Skeletal muscle satellite cell (primary cell): Measurements from ENCODE around the gene WWC1.
"Not testable (repeated sequence)": the region's sequence is repeated elsewhere in the genome, so short reads cannot be mapped to it uniquely, and the experiment has no call there.

Experiments
- H3K27me3 ChIP-seq: 2 replicates; pipeline ENCODE4 v1.7.0; 2013; ENCODE audit warnings: low read length; ENCODE audit not compliant: control insufficient read depth, insufficient read depth
- H3K36me3 ChIP-seq: 2 replicates; pipeline ENCODE4 v1.7.0; 2013; ENCODE audit warnings: mild to moderate bottlenecking, control low read depth, low read length; ENCODE audit not compliant: insufficient read depth
- H3K4me1 ChIP-seq: 2 replicates; pipeline ENCODE4 v1.7.0; 2013; ENCODE audit warnings: low read length; ENCODE audit not compliant: control insufficient read depth, insufficient read depth
- H3K4me2 ChIP-seq: 2 replicates; pipeline ENCODE4 v1.7.0; 2013; ENCODE audit warnings: mild to moderate bottlenecking, low read length
- H3K4me3 ChIP-seq: 2 replicates; pipeline ENCODE4 v1.7.0; 2013; ENCODE audit warnings: low read length
- H3K9ac ChIP-seq: 2 replicates; pipeline ENCODE4 v1.7.0; 2013; ENCODE audit warnings: mild to moderate bottlenecking, low read depth, low read length, moderate library complexity
- H3K9me3 ChIP-seq: replicated peaks from 2 replicates; pipeline ENCODE4 v1.7.0; 2013; ENCODE audit warnings: mild to moderate bottlenecking, control low read depth, low read length

The WWC1 gene

DNA sequence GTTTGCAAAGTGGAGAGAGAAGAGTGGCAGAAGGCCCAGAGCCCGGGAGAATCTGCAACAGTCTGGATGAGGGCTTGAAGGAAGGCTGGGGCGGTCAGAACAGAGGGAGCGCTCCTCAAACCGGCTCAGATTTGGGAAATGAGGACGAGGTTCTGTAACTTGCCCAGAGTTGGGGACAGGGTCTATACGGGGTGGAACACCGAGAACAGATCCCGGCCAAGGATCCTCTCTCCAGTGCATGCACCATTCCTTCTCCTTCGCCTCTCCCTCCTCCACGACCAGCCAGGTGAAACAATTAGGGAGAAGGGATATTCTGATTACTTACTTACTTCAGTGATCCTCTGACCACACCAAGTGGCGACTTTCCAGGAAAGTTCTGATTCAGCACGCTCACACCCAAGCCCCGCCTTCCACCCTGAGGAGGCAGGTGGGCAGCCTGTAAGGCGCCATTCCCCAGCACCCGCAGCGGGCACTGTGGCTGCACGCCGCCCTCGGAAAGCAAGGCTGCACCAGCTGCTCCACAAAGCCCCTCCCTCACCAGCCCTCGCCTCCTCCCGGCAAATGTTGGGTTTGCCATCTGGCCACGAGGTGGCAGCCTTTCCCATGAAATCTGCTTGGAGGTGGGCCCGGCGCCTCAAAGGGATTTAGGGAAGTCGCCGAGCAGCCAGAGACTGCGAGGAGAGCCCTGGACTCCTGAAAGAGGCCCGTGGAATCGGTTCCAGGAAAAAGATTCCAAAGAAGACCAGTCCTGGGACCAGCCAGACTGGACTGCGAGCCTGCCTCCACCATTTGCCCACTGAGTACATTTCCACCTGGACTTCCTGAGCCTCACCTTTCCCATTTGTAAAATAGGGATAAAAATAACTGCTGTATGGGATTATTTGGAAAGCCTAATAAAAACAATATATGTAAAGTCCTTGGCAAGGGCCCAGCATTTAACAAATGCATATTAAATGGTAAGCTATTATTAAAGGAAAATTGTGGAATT is 22.2 kb upstream of the WWC1 start:
- H3K9ac ChIP-seq = peak overlapping the region; percentile 52
- no peaks in the 10 kb centered on the region for H3K9me3 ChIP-seq
- H3K4me3 ChIP-seq = peak overlapping the region; percentile 68
- H3K4me1 ChIP-seq = peaks cover 10% of the 10 kb centered on the region
- H3K27me3 ChIP-seq = peaks cover 7% of the 10 kb centered on the region
- peak overlapping the region; percentile 88 for H3K4me2 ChIP-seq
- no peaks in the 10 kb centered on the region for H3K36me3 ChIP-seq

DNA sequence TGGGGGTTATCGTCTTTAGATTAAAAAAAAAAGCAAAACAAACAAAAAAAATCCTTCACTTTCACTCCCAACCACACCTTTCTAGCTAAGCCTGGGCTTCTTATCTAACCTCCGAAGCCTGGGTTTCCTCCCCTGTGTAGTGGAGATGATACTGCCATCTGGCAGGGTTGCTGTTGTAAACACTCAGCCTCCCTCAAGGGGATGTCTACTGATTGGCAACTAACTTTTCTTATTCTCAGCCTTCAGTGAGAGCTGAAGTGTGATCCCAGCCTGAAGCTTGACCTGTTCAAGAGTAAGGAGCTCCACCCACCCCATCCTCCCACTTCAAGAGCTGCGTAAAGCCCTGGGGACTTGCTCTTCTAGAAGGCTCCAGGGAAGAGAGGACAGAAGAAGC is 21.5 kb upstream of the WWC1 start:
- no peak overlapping the region for H3K9ac ChIP-seq

DNA sequence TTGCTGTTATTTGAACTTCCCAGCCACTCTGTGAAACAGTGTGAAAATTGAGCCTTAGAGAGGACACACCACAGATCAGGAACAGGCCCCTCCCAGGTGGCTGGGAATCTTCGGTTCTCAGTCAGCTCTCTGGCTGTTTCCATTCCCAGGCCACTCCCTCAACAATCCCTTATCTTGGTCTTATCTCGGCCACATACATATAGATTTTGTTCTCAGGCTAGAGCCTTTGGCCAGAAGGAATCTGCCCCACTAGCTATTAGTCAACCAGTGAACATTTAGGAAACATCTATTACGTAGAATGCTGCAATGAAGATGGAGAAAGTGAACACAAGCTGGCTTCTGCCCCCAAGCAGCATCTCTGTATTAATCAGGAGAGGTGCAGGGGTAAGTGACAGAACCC is 21.0 kb upstream of the WWC1 start:
- Histone ChIP-seq H3K4me1 (peaks cover 10% of the 10 kb centered on the region), H3K9me3 (no peaks in the 10 kb centered on the region), H3K27me3 (peaks cover 14% of the 10 kb centered on the region), H3K4me3 (no peak overlapping the region), H3K4me2 (no peak overlapping the region), H3K36me3 (no peaks in the 10 kb centered on the region), H3K9ac (no peak overlapping the region)

More for the DNA sequence above, 21.5 kb upstream of the WWC1 start:
- Histone ChIP-seq H3K4me2 (peak overlapping the region; percentile 88), H3K4me3 (no peak overlapping the region), H3K36me3 (no peaks in the 10 kb centered on the region), H3K27me3 (peaks cover 12% of the 10 kb centered on the region), H3K4me1 (peaks cover 10% of the 10 kb centered on the region), H3K9me3 (no peaks in the 10 kb centered on the region)

DNA sequence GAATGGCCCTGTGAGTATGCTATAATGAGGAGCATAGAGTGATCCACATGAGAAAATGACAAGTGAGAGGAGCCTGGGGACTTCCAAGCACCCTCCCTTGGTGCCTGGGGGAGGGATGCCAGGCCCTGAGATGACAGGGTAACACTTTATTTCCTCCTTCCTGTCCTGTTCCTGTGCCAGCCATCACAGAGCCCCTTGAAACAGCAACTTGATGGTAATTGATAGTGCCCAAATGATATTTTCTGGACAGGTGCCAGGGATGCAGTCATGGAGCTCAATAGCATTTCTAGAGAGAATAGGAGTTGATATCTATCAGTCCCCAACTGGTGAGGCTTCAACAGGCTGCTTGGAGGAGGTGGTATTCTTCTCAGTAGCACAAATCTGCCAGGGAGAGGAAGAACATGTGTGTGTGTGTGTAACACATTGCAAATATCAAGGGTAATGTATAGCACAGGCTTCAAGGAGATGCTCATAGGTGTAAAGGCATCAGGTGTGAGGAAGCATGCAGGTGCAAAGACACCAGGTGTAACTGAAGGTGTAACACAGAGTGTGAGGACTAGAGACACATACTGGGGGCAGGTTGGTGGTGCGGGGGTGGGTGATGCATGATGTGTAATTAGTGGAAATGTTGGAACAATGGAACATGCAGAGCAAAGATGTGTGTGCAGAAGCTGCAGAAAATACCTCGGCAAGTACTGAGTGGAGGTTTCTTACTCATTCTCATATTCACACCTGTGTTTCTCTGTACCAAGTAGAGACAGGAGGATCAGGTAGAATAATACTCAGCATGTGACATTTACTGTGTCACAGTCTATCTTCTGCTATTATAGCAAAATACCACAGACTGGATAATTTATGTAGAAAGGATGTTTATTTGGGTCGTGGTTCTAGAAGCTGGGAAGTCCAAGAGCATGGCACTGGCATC is 18.1 kb upstream of the WWC1 start:
- H3K9ac ChIP-seq = no peak overlapping the region
- peaks cover 26% of the 10 kb centered on the region for H3K27me3 ChIP-seq
- no peaks in the 10 kb centered on the region for H3K9me3 ChIP-seq
- H3K4me3 ChIP-seq = no peak overlapping the region
- no peak overlapping the region for H3K4me2 ChIP-seq
- peaks cover 10% of the 10 kb centered on the region for H3K4me1 ChIP-seq
- no peaks in the 10 kb centered on the region for H3K36me3 ChIP-seq

DNA sequence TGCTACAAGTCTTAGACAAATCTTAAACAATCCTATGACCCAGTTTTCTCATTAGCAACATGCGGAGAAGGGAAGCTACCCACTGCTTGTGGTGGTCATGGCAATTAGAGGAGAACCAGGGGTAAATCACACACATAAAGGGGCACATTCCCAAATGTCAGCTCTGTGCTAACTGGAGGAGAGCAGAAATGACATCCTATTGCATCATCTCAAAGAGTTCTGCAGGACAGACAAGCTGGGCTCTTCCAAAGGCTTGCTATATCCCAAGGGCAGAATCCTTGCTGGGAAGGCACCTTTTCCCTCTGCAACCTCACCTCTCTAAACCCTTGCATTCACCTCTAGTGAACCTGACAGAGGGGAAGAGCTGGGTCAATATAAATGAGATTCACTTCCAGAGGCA is 17.0 kb upstream of the WWC1 start:
- Histone ChIP-seq H3K4me1 (peaks cover 5% of the 10 kb centered on the region), H3K4me2 (no peak overlapping the region), H3K36me3 (no peaks in the 10 kb centered on the region), H3K9ac (no peak overlapping the region), H3K4me3 (no peak overlapping the region), H3K9me3 (no peaks in the 10 kb centered on the region), H3K27me3 (peaks cover 30% of the 10 kb centered on the region)

GRCh38 chr5:168275940-168276339 is 15.5 kb upstream of the WWC1 start:
- no peaks in the 10 kb centered on the region for H3K4me1 ChIP-seq
- peaks cover 30% of the 10 kb centered on the region for H3K27me3 ChIP-seq
- no peak overlapping the region for H3K4me3 ChIP-seq
- H3K36me3 ChIP-seq = no peaks in the 10 kb centered on the region
- H3K4me2 ChIP-seq = no peak overlapping the region
- no peaks in the 10 kb centered on the region for H3K9me3 ChIP-seq
- H3K9ac ChIP-seq = no peak overlapping the region

DNA sequence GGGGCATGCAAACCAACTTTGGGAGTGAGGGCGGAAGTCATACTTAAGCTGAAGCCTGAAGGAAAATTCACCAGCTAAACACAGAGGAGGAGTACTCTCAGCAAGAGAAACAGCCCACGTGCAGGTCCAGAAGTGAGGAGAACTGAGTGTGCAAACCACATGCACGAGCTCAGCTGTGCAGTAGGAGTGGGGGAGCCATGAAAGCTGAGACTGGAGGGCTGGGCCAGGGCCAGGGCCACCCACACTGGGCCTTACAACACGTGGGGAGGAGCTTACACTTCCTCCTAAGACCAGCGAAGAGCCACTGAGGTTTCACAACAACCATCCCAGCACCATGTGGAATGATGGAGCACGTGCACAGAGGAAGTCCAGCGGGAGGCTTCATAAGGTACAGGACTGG is 9.3 kb upstream of the WWC1 start:
- no peak overlapping the region for H3K4me3 ChIP-seq
- no peaks in the 10 kb centered on the region for H3K4me1 ChIP-seq
- H3K36me3 ChIP-seq = no peaks in the 10 kb centered on the region
- no peak overlapping the region for H3K4me2 ChIP-seq
- no peak overlapping the region for H3K9ac ChIP-seq
- H3K9me3 ChIP-seq = peaks cover 5% of the 10 kb centered on the region
- peaks cover 35% of the 10 kb centered on the region for H3K27me3 ChIP-seq

GRCh38 chr5:168284809-168285208 is 6.6 kb upstream of the WWC1 start:
- H3K9ac ChIP-seq = no peak overlapping the region
- no peak overlapping the region for H3K4me2 ChIP-seq

GRCh38 chr5:168285696-168286095 is 5.7 kb upstream of the WWC1 start:
- no peak overlapping the region for H3K4me3 ChIP-seq
- peaks cover 37% of the 10 kb centered on the region for H3K27me3 ChIP-seq

More at GRCh38 chr5:168284809-168285208, 6.6 kb upstream of the WWC1 start:
- H3K36me3 ChIP-seq = no peaks in the 10 kb centered on the region
- H3K4me1 ChIP-seq = no peaks in the 10 kb centered on the region
- peaks cover 37% of the 10 kb centered on the region for H3K27me3 ChIP-seq
- peaks cover 5% of the 10 kb centered on the region for H3K9me3 ChIP-seq
- H3K4me3 ChIP-seq = no peak overlapping the region

DNA sequence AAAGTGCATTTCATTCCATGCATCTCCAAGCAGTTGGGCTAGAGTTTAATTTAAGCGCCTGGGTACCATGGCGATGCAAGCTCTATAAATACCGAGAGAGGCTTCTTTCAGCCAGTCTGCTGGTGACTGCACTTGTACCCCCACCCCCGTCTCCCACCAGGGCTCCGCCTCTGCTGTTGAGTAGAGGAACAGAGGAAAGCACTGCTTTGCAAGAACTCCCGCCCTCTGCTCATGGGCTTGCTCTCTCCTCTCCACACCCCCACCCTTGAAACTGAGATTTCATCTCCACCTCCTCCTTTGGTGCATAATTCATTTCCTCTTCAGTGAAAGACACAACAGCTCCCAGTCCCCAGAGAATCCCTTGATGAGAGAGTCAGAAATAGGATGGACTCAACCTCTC is 5.1 kb upstream of the WWC1 start:
- H3K4me1 ChIP-seq = no peaks in the 10 kb centered on the region
- H3K36me3 ChIP-seq = no peaks in the 10 kb centered on the region
- peaks cover 5% of the 10 kb centered on the region for H3K9me3 ChIP-seq
- peaks cover 37% of the 10 kb centered on the region for H3K27me3 ChIP-seq
- no peak overlapping the region for H3K4me2 ChIP-seq
- H3K9ac ChIP-seq = no peak overlapping the region
- H3K4me3 ChIP-seq = no peak overlapping the region

More at GRCh38 chr5:168285696-168286095, 5.7 kb upstream of the WWC1 start:
- Histone ChIP-seq H3K36me3 (no peaks in the 10 kb centered on the region), H3K4me1 (no peaks in the 10 kb centered on the region), H3K9ac (no peak overlapping the region), H3K4me2 (no peak overlapping the region), H3K9me3 (peaks cover 5% of the 10 kb centered on the region)

GRCh38 chr5:168286863-168287262 is 4.6 kb upstream of the WWC1 start:
- H3K9ac ChIP-seq, H3K9me3 ChIP-seq, H3K4me3 ChIP-seq, H3K4me1 ChIP-seq, H3K4me2 ChIP-seq, H3K36me3 ChIP-seq: not testable (repeated sequence)
- H3K27me3 ChIP-seq = peaks cover 37% of the 10 kb centered on the region
